Gastroesophageal sphincter (tissue), 4 donors: ENCODE data around the gene PIGK. TPM values are rescaled to one million over a fixed set of nuclear protein-coding genes. Genes with fewer than 3 reads are reported as not detected.

Experiments used
- ATAC-seq: fragments of 150-250 bp; one replicate; pipeline ENCODE4 v1.9.1; 2016; ENCODE audit warnings: mild to moderate bottlenecking, moderate library complexity
- H3K27ac ChIP-seq, 4 donors: fragments of 200-600 bp; sonication (generic) in 3 of 4; 1 replicate in 3 of 4; 2 replicates in 1 of 4; pipeline ENCODE4 v1.5.1; 2016 to 2019
- H3K27me3 ChIP-seq: fragments of 200-600 bp; sonication (generic); one replicate; pipeline ENCODE4 v1.5.1; 2019
- H3K36me3 ChIP-seq, 2 donors: fragments of 200-600 bp; sonication (generic); one replicate each; pipeline ENCODE4 v1.5.1; 2019; ENCODE audit warnings: control low read depth in 1 of 2
- H3K4me1 ChIP-seq, 3 donors: fragments of 200-600 bp; sonication (generic); 1 replicate in 2 of 3; 2 replicates in 1 of 3; pipeline ENCODE4 v1.5.1; 2016 to 2019; ENCODE audit warnings: control low read depth in 2 of 3
- H3K4me3 ChIP-seq, 2 donors: fragments of 200-600 bp; sonication (generic); one replicate each; pipeline ENCODE4 v1.5.1; 2019; ENCODE audit warnings: mild to moderate bottlenecking in 1 of 2, moderate library complexity in 1 of 2
- H3K9me3 ChIP-seq, 3 donors: fragments of 200-600 bp; sonication (generic); one replicate each; pipeline ENCODE4 v1.5.1; 2017 to 2019; ENCODE audit warnings: control low read depth in 2 of 3
- CTCF ChIP-seq, 4 experiments: fragments of 200-600 bp in 2 of 4; fragments of 450-650 bp in 2 of 4; sonication (generic) in 1 of 4; IDR thresholded peaks; one replicate each; pipeline ENCODE4 v1.5.1; 2017 to 2019; ENCODE audit warnings: antibody characterized with exemption in 4 of 4, mild to moderate bottlenecking in 2 of 4, moderate library complexity in 2 of 4
- EP300 ChIP-seq: sonication (generic); formaldehyde crosslinking; IDR thresholded peaks from one replicate; pipeline ENCODE4 v1.6.1; 2017; ENCODE audit warnings: antibody characterized with exemption, mild to moderate bottlenecking
- POLR2A ChIP-seq, 2 donors: fragments of 450-650 bp; IDR thresholded peaks; one replicate each; pipeline ENCODE4 v1.6.1; 2017; ENCODE audit warnings: antibody characterized with exemption in 2 of 2, mild to moderate bottlenecking in 2 of 2, moderate library complexity in 1 of 2
- POLR2AphosphoS5 ChIP-seq: sonication (generic); formaldehyde crosslinking; IDR thresholded peaks from one replicate; pipeline ENCODE4 v1.6.1; 2017; ENCODE audit warnings: antibody characterized with exemption
- WGBS, 2 donors: methylation state at CpG; one replicate each; pipeline ENCODE4 v1.1.5; 2018; ENCODE audit warnings: low coverage in 1 of 2; 5-methylcytosine and 5-hydroxymethylcytosine counted together
- total RNA-seq, 4 donors: library from RNA; depleted of rRNA; stranded (reverse); fragments of >200 nt; gene quantifications; one replicate each; pipeline ENCODE4 v1.1.0, GENCODE V29; 2016

Gene PIGK
- total RNA-seq, 4 donors from 2014 or later: 17.2 to 26.9 (median 22.4) TPM

GRCh38 chr1:77061162-77061561 lies 158.1 kb downstream of the PIGK start:
- Histone ChIP-seq H3K4me3 (no peak overlapping the region), H3K27me3 (no peaks in the 10 kb centered on the region), H3K27ac (no peak overlapping the region), H3K36me3 (no peaks in the 10 kb centered on the region), H3K4me1 (no peaks in the 10 kb centered on the region), H3K9me3 (no peaks in the 10 kb centered on the region)
- no peak for ATAC-seq
- TF ChIP-seq POLR2AphosphoS5 (no peak), POLR2A (IDR thresholded peaks at IDR 0.05) (no peak)
- 65 to 79% methylated on average over 2 to 3 of the region's 3 CpGs for WGBS, 2 donors

- Histone ChIP-seq H3K4me1 (no peaks in the 10 kb centered on the region), H3K27me3 (no peaks in the 10 kb centered on the region), H3K36me3 (no peaks in the 10 kb centered on the region), H3K27ac (no peak overlapping the region), H3K4me3 (no peak overlapping the region), H3K9me3 (no peaks in the 10 kb centered on the region)
- ATAC-seq: no peak
- WGBS, 2 donors: 66 to 71% methylated on average over 2 to 5 of the region's 5 CpGs
- TF ChIP-seq POLR2AphosphoS5: no peak
- no peak for TF ChIP-seq EP300
- no peak for TF ChIP-seq POLR2A (IDR thresholded peaks at IDR 0.05)
- TF ChIP-seq CTCF (IDR thresholded peaks at IDR 0.05): no peak
These were observed 159.2 kb downstream of the PIGK start for GRCh38 chr1:77060000-77060399.

- no peaks in the 10 kb centered on the region for H3K36me3 ChIP-seq
- 81 to 83% methylated on average over 2 to 7 of the region's 7 CpGs for WGBS, 2 donors
- no peak overlapping the region for H3K27ac ChIP-seq
- no peak overlapping the region for H3K4me3 ChIP-seq
- no peak for TF ChIP-seq CTCF (IDR thresholded peaks at IDR 0.05)
- no peak for TF ChIP-seq POLR2AphosphoS5
- TF ChIP-seq EP300: no peak
- TF ChIP-seq POLR2A (IDR thresholded peaks at IDR 0.05): no peak
- ATAC-seq: no peak
- no peaks in the 10 kb centered on the region for H3K9me3 ChIP-seq
- H3K27me3 ChIP-seq: no peaks in the 10 kb centered on the region
- H3K4me1 ChIP-seq: no peaks in the 10 kb centered on the region
These were observed 161.1 kb downstream of the PIGK start for GRCh38 chr1:77057994-77058585.

- H3K4me1 ChIP-seq: no peaks in the 10 kb centered on the region
- no peaks in the 10 kb centered on the region for H3K27me3 ChIP-seq
- H3K36me3 ChIP-seq: no peaks in the 10 kb centered on the region
- TF ChIP-seq POLR2A (IDR thresholded peaks at IDR 0.05): no peak
- no peak for TF ChIP-seq EP300
- no peak for TF ChIP-seq CTCF (IDR thresholded peaks at IDR 0.05)
- TF ChIP-seq POLR2AphosphoS5: no peak
- no peak overlapping the region for H3K27ac ChIP-seq
- no peak for ATAC-seq
- WGBS, 2 donors: 76 to 85% methylated on average over 4 to 6 of the region's 7 CpGs
- H3K9me3 ChIP-seq: no peaks in the 10 kb centered on the region
- no peak overlapping the region for H3K4me3 ChIP-seq
These were observed 162.7 kb downstream of the PIGK start for GRCh38 chr1:77056525-77056924.

- Histone ChIP-seq H3K36me3 (no peaks in the 10 kb centered on the region), H3K27me3 (no peaks in the 10 kb centered on the region), H3K27ac (no peak overlapping the region), H3K4me3 (no peak overlapping the region), H3K9me3 (no peaks in the 10 kb centered on the region), H3K4me1 (no peaks in the 10 kb centered on the region)
- ATAC-seq: no peak
- TF ChIP-seq CTCF (IDR thresholded peaks at IDR 0.05) (no peak), POLR2A (IDR thresholded peaks at IDR 0.05) (no peak), EP300 (no peak), POLR2AphosphoS5 (no peak)
- 63 to 83% methylated on average over 1 of the region's 1 CpG for WGBS, 2 donors
These were observed 167.8 kb downstream of the PIGK start for GRCh38 chr1:77051425-77051824.
